Neural cell (in vitro differentiated cells): Measurements from ENCODE around the gene ATG2A.

Source experiments
- POLR2AphosphoS5 ChIP-seq: IDR thresholded peaks from 2 replicates; pipeline ENCODE4 v1.6.1; 2012
- TF ChIP-seq, protein P1 (sequence below): fragments of 450-650 bp; IDR thresholded peaks from 2 replicates; pipeline ENCODE4 v1.5.1; 2014; ENCODE audit warnings: antibody characterized with exemption, mild to moderate bottlenecking, moderate library complexity; ENCODE audit not compliant: poor library complexity, severe bottlenecking

DNA sequence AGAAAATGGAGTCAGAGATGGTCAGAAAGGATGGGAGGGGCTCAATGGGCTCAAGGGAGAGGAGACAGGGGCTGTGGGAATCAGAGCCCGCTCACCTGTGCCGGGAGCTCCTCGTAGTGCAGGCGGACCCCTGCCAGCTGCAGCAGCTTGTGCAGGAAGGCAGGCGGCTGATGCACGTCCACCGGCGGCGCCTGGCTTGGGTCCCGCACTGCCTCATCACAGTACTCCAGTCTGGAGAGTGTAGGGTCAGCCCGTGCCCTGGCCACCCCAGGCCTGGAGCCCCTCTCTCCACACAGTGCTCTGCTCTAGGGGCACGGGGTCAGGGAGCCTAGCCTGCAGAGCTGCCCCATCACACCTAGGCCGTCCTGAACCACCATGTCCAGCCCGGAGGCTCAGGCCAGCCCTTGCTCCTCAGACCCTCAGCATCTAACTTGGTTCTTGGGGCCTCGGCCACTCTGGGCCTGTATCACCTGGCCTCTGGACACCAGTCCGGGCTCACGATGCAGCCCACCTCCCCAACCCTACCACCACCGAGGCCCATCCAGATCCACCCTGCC is 3.8 kb downstream of the ATG2A start:
- TF ChIP-seq, protein P1, sequence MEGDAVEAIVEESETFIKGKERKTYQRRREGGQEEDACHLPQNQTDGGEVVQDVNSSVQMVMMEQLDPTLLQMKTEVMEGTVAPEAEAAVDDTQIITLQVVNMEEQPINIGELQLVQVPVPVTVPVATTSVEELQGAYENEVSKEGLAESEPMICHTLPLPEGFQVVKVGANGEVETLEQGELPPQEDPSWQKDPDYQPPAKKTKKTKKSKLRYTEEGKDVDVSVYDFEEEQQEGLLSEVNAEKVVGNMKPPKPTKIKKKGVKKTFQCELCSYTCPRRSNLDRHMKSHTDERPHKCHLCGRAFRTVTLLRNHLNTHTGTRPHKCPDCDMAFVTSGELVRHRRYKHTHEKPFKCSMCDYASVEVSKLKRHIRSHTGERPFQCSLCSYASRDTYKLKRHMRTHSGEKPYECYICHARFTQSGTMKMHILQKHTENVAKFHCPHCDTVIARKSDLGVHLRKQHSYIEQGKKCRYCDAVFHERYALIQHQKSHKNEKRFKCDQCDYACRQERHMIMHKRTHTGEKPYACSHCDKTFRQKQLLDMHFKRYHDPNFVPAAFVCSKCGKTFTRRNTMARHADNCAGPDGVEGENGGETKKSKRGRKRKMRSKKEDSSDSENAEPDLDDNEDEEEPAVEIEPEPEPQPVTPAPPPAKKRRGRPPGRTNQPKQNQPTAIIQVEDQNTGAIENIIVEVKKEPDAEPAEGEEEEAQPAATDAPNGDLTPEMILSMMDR, result no peak
- TF ChIP-seq POLR2AphosphoS5, result no peak
